Endothelial cell of umbilical vein (primary cell): ENCODE data around the gene DYDC2.

Experiments
- CTCF ChIP-seq, 2 donors: IDR thresholded peaks; 1 replicate in 1 of 2; 2 replicates in 1 of 2; pipeline ENCODE4 v1.5.1; 2011; ENCODE audit warnings: low read length in 2 of 2, mild to moderate bottlenecking in 2 of 2, moderate library complexity in 2 of 2, control low read depth in 1 of 2, inconsistent platforms in 1 of 2, low read depth in 1 of 2; ENCODE audit not compliant: insufficient read depth in 1 of 2; ENCODE audit errors: extremely low read depth in 1 of 2
- EZH2 ChIP-seq: IDR thresholded peaks from 2 replicates; pipeline ENCODE4 v1.6.1; 2012; ENCODE audit warnings: borderline replicate concordance, low read depth, mild to moderate bottlenecking, moderate library complexity, low read length, inconsistent platforms; ENCODE audit not compliant: severe bottlenecking
- FOS ChIP-seq: IDR thresholded peaks from 2 replicates; pipeline ENCODE4 v1.6.1; 2011; ENCODE audit warnings: mild to moderate bottlenecking, low read length, moderate library complexity, borderline replicate concordance; ENCODE audit not compliant: insufficient read depth
- GATA2 ChIP-seq: IDR thresholded peaks from 2 replicates; pipeline ENCODE4 v1.7.0; 2011; ENCODE audit warnings: low read depth, mild to moderate bottlenecking, moderate library complexity, mixed read lengths, low read length; ENCODE audit not compliant: insufficient read length, insufficient read depth
- MAX ChIP-seq: IDR thresholded peaks from 2 replicates; pipeline ENCODE4 v1.6.1; 2011; ENCODE audit not compliant: insufficient read depth, insufficient read length
- MYC ChIP-seq: IDR thresholded peaks from one replicate; pipeline ENCODE4 v1.6.1; 2011; ENCODE audit warnings: mild to moderate bottlenecking, low read depth, low read length
- POLR2A ChIP-seq: IDR thresholded peaks from 2 replicates; pipeline ENCODE4 v1.6.1; 2012; ENCODE audit warnings: low read depth, mild to moderate bottlenecking, control low read depth, low read length
- POLR2AphosphoS5 ChIP-seq: IDR thresholded peaks from 2 replicates; pipeline ENCODE4 v1.6.1; 2012; ENCODE audit warnings: low read depth, mild to moderate bottlenecking, control low read depth, low read length, moderate library complexity; ENCODE audit not compliant: insufficient read depth

GRCh38 chr10:80313523-80313922 is 43.1 kb upstream of the DYDC2 start:
- TF ChIP-seq EZH2 (no peak), CTCF (IDR thresholded peaks at IDR 0.05; ENCODE audit: extremely low read depth in 1 of 2, insufficient read depth in 1 of 2, low read depth in 1 of 2, low read length in 2 of 2) (no peak), POLR2A (no peak), POLR2AphosphoS5 (no peak), MAX (no peak), FOS (no peak), MYC (no peak), GATA2 (no peak)
